ENCODE data around the gene RCOR2.

RCOR2 gene

DNA sequence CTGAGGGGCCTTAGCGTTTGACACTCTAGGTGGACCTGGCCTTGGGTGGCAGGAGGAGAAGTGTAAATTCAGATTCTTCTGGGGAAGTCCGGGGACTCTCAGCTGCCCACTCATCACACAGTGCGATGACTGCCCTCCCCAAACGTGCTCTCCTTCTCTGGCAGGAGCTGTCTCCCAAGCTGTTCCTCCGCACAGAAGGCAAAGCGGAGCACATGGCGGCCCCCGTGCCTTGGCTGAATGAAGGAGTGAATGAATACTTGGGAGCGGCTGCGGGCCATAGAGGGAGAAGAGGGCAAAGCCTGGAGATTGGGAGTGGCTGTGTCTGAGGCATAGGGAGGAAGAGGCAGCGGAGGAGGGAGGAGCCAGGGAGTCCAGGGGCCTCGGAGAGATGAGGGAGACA is 14.9 kb upstream of the RCOR2 start:
- no peaks in the 10 kb centered on the region for H4K20me1 ChIP-seq (ENCODE audit: insufficient read depth, low read length)
- H3K9ac ChIP-seq (ENCODE audit: low read depth, low read length), result no peak overlapping the region
- no peaks in the 10 kb centered on the region for H3K9me3 ChIP-seq (ENCODE audit: insufficient read depth, low read length, severe bottlenecking)
- no peak overlapping the region for H3K4me3 ChIP-seq (ENCODE audit: low read depth in 1 of 2, low read length in 2 of 2)
- H2AFZ ChIP-seq (ENCODE audit: low read depth, low read length), result no peak overlapping the region
- H3K4me2 ChIP-seq (ENCODE audit: insufficient read depth, low read length), result no peak overlapping the region
- H3K36me3 ChIP-seq (ENCODE audit: insufficient read depth, low read length), result no peaks in the 10 kb centered on the region
- H3K27ac ChIP-seq (ENCODE audit: low read length), result no peak overlapping the region
- ATAC-seq (ENCODE audit: insufficient read depth, low read depth), result no peak
- TF ChIP-seq EZH2 (IDR thresholded peaks at IDR 0.05; ENCODE audit: borderline replicate concordance, low read depth, low read length, severe bottlenecking), result no peak
- TF ChIP-seq, protein P1, sequence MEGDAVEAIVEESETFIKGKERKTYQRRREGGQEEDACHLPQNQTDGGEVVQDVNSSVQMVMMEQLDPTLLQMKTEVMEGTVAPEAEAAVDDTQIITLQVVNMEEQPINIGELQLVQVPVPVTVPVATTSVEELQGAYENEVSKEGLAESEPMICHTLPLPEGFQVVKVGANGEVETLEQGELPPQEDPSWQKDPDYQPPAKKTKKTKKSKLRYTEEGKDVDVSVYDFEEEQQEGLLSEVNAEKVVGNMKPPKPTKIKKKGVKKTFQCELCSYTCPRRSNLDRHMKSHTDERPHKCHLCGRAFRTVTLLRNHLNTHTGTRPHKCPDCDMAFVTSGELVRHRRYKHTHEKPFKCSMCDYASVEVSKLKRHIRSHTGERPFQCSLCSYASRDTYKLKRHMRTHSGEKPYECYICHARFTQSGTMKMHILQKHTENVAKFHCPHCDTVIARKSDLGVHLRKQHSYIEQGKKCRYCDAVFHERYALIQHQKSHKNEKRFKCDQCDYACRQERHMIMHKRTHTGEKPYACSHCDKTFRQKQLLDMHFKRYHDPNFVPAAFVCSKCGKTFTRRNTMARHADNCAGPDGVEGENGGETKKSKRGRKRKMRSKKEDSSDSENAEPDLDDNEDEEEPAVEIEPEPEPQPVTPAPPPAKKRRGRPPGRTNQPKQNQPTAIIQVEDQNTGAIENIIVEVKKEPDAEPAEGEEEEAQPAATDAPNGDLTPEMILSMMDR (IDR thresholded peaks at IDR 0.05; ENCODE audit: borderline replicate concordance, extremely low read depth, low read length, poor library complexity, severe bottlenecking), result no peak
- no peak for DNase-seq
- no peaks in the 10 kb centered on the region for H3K79me2 ChIP-seq (ENCODE audit: insufficient read depth, low read length)
- no peaks in the 10 kb centered on the region for H3K4me1 ChIP-seq (ENCODE audit: insufficient read depth, low read length)
- H3K27me3 ChIP-seq (ENCODE audit: insufficient read depth, low read length, poor library complexity), result no peaks in the 10 kb centered on the region

DNA sequence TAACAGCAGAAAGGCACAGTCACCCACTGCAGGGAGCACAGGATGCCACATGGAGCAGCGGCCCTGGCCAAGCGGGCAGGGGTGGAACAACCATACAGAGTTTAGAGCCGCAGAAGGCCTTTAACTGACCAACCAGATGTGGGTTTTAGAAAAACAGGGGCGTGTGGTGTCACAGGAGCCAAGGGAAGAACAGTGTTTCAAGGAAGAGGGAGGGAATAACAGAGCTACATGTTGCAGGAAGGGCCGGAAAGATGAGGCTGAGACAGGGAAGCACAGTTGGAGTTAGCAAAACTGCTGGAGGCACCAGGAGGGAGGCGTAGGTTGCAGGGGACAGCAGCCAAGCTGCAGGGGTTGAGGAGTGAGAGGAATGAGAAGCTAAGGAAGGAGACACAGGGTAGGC is 14.1 kb upstream of the RCOR2 start:
- H3K9me3 ChIP-seq (ENCODE audit: insufficient read depth, low read length, severe bottlenecking), result no peaks in the 10 kb centered on the region
- no peak overlapping the region for H2AFZ ChIP-seq (ENCODE audit: low read depth, low read length)
- H4K20me1 ChIP-seq (ENCODE audit: insufficient read depth, low read length), result no peaks in the 10 kb centered on the region
- no peaks in the 10 kb centered on the region for H3K36me3 ChIP-seq (ENCODE audit: insufficient read depth, low read length)
- H3K9ac ChIP-seq (ENCODE audit: low read depth, low read length), result no peak overlapping the region
- no peak for DNase-seq
- no peaks in the 10 kb centered on the region for H3K79me2 ChIP-seq (ENCODE audit: insufficient read depth, low read length)
- ATAC-seq (ENCODE audit: insufficient read depth, low read depth), result no peak
- H3K27ac ChIP-seq (ENCODE audit: low read length), result no peak overlapping the region
- TF ChIP-seq, protein P1 (IDR thresholded peaks at IDR 0.05; ENCODE audit: borderline replicate concordance, extremely low read depth, low read length, poor library complexity, severe bottlenecking), result no peak
- TF ChIP-seq EZH2 (IDR thresholded peaks at IDR 0.05; ENCODE audit: borderline replicate concordance, low read depth, low read length, severe bottlenecking), result no peak
- H3K27me3 ChIP-seq (ENCODE audit: insufficient read depth, low read length, poor library complexity), result no peaks in the 10 kb centered on the region
- no peak overlapping the region for H3K4me2 ChIP-seq (ENCODE audit: insufficient read depth, low read length)
- H3K4me3 ChIP-seq (ENCODE audit: low read depth in 1 of 2, low read length in 2 of 2), result no peak overlapping the region
- no peaks in the 10 kb centered on the region for H3K4me1 ChIP-seq (ENCODE audit: insufficient read depth, low read length)

DNA sequence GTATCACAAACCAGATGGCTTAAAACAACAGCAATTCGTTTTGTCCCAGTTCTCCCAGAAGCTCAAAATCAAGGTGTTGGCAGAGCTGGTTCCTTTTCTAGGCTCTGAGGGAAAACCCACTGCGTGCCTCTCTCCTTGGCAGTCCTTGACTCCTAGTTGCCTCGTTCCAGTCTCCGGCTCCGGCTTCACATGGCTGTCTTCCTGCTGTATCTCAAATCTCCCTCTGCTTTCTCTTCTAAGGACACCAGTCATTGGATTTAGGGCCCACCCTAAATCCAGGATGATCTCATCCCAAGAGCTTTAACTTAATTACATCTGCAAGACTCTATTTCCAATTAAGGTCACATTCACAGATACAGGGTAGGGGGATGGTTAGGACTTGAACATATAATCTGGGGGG is 12.7 kb upstream of the RCOR2 start:
- H3K9me3 ChIP-seq (ENCODE audit: insufficient read depth, low read length, severe bottlenecking), result no peaks in the 10 kb centered on the region
- TF ChIP-seq, protein P1 (IDR thresholded peaks at IDR 0.05; ENCODE audit: borderline replicate concordance, extremely low read depth, low read length, poor library complexity, severe bottlenecking), result no peak
- no peak for TF ChIP-seq EZH2 (IDR thresholded peaks at IDR 0.05; ENCODE audit: borderline replicate concordance, low read depth, low read length, severe bottlenecking)
- no peak overlapping the region for H3K9ac ChIP-seq (ENCODE audit: low read depth, low read length)
- H3K79me2 ChIP-seq (ENCODE audit: insufficient read depth, low read length), result no peaks in the 10 kb centered on the region
- no peaks in the 10 kb centered on the region for H3K4me1 ChIP-seq (ENCODE audit: insufficient read depth, low read length)
- no peaks in the 10 kb centered on the region for H3K36me3 ChIP-seq (ENCODE audit: insufficient read depth, low read length)
- DNase-seq (no peak), ATAC-seq (ENCODE audit: insufficient read depth, low read depth) (no peak)
- no peak overlapping the region for H3K4me3 ChIP-seq (ENCODE audit: low read depth in 1 of 2, low read length in 2 of 2)
- H3K27me3 ChIP-seq (ENCODE audit: insufficient read depth, low read length, poor library complexity), result no peaks in the 10 kb centered on the region
- H4K20me1 ChIP-seq (ENCODE audit: insufficient read depth, low read length), result no peaks in the 10 kb centered on the region
- H3K4me2 ChIP-seq (ENCODE audit: insufficient read depth, low read length), result no peak overlapping the region
- H2AFZ ChIP-seq (ENCODE audit: low read depth, low read length), result no peak overlapping the region
- H3K27ac ChIP-seq (ENCODE audit: low read length), result no peak overlapping the region

DNA sequence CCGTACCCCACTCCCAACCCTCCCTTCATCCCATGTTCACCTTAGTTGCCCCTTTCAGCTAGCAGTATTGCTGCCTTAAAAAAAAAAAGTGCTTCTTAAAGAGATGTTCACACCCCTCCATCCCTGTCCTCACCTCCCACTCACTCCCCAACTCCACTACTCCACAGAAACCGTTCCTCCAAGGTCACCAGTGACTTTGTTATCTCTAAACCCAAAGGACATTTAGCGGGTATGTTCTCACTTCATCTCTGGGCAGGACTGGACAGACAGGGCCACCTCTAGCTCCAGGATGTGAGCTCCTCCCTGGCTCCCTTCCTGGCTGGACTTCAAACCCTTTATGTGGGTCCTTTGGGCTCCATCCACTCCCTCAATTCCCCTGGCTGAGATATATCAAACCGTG is 6.4 kb upstream of the RCOR2 start:
- peaks cover 2% of the 10 kb centered on the region for H3K4me1 ChIP-seq (ENCODE audit: insufficient read depth, low read length)
- H3K9me3 ChIP-seq (ENCODE audit: insufficient read depth, low read length, severe bottlenecking), result no peaks in the 10 kb centered on the region
- no peak overlapping the region for H3K9ac ChIP-seq (ENCODE audit: low read depth, low read length)
- no peak overlapping the region for H3K4me2 ChIP-seq (ENCODE audit: insufficient read depth, low read length)
- no peaks in the 10 kb centered on the region for H4K20me1 ChIP-seq (ENCODE audit: insufficient read depth, low read length)
- no peak overlapping the region for H3K4me3 ChIP-seq (ENCODE audit: low read depth in 1 of 2, low read length in 2 of 2)
- no peaks in the 10 kb centered on the region for H3K36me3 ChIP-seq (ENCODE audit: insufficient read depth, low read length)
- H3K27ac ChIP-seq (ENCODE audit: low read length), result no peak overlapping the region
- ATAC-seq (ENCODE audit: insufficient read depth, low read depth), result no peak
- H3K27me3 ChIP-seq (ENCODE audit: insufficient read depth, low read length, poor library complexity), result peaks cover 4% of the 10 kb centered on the region
- no peak for DNase-seq
- H3K79me2 ChIP-seq (ENCODE audit: insufficient read depth, low read length), result no peaks in the 10 kb centered on the region
- TF ChIP-seq EZH2 (IDR thresholded peaks at IDR 0.05; ENCODE audit: borderline replicate concordance, low read depth, low read length, severe bottlenecking), result no peak
- TF ChIP-seq, protein P1 (IDR thresholded peaks at IDR 0.05; ENCODE audit: borderline replicate concordance, extremely low read depth, low read length, poor library complexity, severe bottlenecking), result no peak
- H2AFZ ChIP-seq (ENCODE audit: low read depth, low read length), result no peak overlapping the region

All from DND-41 (cell line).